Effector memory CD8-positive, alpha-beta T cell (primary cell): ENCODE data around the gene TCERG1L.
A peak's percentile ranks its signal among the peaks of the same experiment; 100 is the strongest.

ENCODE experiments used
- ATAC-seq: fragments of 150-1000 bp; cut with Tn5 transposase; replicated peaks from 2 replicates; pipeline ENCODE4 v1.10.0; 2021; ENCODE audit warnings: mild to moderate bottlenecking, moderate library complexity
- DNase-seq, 3 experiments: peaks; one replicate each; pipeline ENCODE4 v3.0.0; 2021
- H3K27ac Mint-ChIP-seq, 2 donors: one replicate each; pipeline ENCODE4 v1.8.0; 2022; ENCODE audit warnings: mild to moderate bottlenecking in 2 of 2, mixed read lengths in 2 of 2, moderate library complexity in 2 of 2
- H3K27me3 Mint-ChIP-seq, 2 donors: one replicate each; pipeline ENCODE4 v1.8.0; 2022; ENCODE audit warnings: mixed read lengths in 2 of 2
- H3K36me3 Mint-ChIP-seq: one replicate; pipeline ENCODE4 v1.8.0; 2022; ENCODE audit warnings: mild to moderate bottlenecking, moderate library complexity, mixed read lengths; ENCODE audit not compliant: insufficient read depth
- H3K4me1 Mint-ChIP-seq, 2 donors: one replicate each; pipeline ENCODE4 v1.8.0; 2022; ENCODE audit warnings: low read depth in 2 of 2, mixed read lengths in 2 of 2
- H3K4me3 Mint-ChIP-seq, 2 donors: one replicate each; pipeline ENCODE4 v1.8.0; 2022; ENCODE audit warnings: mild to moderate bottlenecking in 2 of 2, mixed read lengths in 2 of 2, moderate library complexity in 2 of 2
- H3K9me3 Mint-ChIP-seq, 2 donors: one replicate each; pipeline ENCODE4 v1.8.0; 2022; ENCODE audit warnings: mixed read lengths in 2 of 2
- total RNA-seq, 9 experiments: gene quantifications; one replicate each; lab custom pipeline; 2026; lab: John Stamatoyannopoulos, UW

The TCERG1L gene, protein sequence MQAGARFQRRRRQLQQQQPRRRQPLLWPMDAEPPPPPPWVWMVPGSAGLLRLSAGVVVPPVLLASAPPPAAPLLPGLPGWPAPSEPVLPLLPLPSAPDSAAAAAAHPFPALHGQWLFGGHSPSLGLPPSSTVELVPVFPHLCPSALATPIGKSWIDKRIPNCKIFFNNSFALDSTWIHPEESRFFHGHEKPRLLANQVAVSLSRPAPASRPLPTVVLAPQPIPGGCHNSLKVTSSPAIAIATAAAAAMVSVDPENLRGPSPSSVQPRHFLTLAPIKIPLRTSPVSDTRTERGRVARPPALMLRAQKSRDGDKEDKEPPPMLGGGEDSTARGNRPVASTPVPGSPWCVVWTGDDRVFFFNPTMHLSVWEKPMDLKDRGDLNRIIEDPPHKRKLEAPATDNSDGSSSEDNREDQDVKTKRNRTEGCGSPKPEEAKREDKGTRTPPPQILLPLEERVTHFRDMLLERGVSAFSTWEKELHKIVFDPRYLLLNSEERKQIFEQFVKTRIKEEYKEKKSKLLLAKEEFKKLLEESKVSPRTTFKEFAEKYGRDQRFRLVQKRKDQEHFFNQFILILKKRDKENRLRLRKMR
- total RNA-seq = 0 to 0.53 (median 0.33) reads per million in 9 experiments

DNA sequence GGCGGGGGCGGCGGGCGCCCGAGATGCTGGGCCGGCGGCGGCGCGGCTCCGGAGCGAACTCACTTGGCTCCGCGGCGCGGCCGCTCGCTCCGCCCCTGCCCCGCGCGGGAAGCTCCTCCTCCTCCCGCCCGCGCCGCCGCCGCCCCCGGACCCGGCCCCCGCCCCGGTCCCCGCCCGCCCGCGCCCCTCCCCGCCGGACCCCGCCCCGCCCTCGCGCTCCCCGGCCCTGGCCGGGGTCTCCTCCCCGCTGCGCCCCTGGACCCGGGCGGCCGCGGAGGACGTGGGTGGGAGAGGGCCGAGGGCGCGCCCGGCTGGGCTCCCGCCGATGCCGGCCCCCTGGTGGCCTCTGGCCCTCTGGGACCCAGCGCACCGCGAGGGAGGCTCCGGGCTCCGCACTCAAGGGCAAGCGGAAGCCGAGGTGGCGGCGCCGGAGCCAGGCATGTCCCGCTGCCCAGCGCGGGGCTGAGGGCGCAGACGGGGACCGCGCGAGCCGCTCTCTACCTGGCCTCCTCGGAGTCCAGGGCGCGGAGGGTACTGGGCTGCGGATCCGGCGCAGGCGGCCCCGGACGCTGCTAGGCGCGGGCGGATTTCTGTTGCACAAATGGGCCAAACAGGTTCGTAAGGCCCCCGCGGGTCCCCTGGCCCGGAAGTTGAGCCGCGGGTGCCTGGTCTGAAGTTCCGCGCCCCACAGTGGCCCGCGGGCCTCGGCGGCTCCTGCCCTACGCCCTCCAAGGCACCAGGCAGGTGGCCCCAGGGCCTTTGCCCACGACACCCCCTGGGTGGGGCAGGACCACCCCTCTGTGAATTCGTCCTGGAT lies at the start of gene TCERG1L:
Gene TCERG1L, minus strand, starts transcription at position 61 of the 817 bp plus-strand sequence. CDS start 86 bp downstream, outside the sequence.
- H3K36me3 Mint-ChIP-seq = no peaks in the 10 kb centered on the region
- no peaks in the 10 kb centered on the region for H3K4me1 Mint-ChIP-seq
- no peak within 1 kb of the TSS for H3K27ac Mint-ChIP-seq
- H3K4me3 Mint-ChIP-seq = peak within 1 kb of the TSS; percentile 51 to 56
- DNase-seq (peak in 1 of 3 experiments; percentile 11), ATAC-seq (peak; percentile 58)
- peaks cover 7 to 41% of the 10 kb centered on the region in 2 donors for H3K27me3 Mint-ChIP-seq
- H3K9me3 Mint-ChIP-seq = peaks cover 0 to 4% of the 10 kb centered on the region in 2 donors

DNA sequence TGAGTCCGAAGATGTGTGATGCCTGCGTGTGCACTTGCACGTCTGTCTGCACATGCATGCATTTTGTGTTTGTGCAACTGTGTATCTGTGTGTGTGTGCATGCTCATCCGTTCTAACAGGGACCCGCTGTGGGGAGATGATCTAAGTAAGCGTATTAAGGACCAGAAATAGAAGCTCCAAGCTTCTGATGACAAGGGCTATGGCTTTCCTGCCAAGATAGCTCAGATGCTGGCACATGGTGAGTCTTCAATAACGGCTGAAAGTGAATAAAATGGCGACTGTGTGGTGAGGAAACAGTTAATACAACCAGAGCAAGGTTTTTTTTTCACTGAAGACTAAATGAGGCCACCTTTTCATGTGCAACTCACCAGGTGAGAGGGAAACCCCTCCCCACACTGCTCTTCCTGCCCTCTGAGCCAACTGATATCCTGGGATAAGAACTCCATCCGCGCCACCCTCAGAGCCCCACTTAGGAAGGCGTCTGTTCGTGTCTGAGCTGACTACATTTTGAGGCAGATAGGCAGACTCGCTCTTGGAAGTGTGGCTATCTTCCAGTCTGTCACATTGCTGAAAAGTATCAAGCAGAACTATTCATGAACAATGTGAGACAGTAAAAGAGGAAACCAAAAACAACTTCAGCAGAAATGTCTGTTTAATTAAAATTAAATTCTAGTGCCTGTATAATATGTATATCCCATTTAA lies 47.4 kb upstream of the TCERG1L start:
- Mint-ChIP-seq H3K27ac (no peak overlapping the region), H3K27me3 (peaks cover 0 to 10% of the 10 kb centered on the region in 2 donors), H3K4me3 (no peak overlapping the region), H3K4me1 (no peaks in the 10 kb centered on the region), H3K9me3 (peaks cover 8 to 17% of the 10 kb centered on the region in 2 donors), H3K36me3 (no peaks in the 10 kb centered on the region)
- no peak for ATAC-seq
- DNase-seq = no peak

GRCh38 chr10:131356442-131356841 lies 44.9 kb upstream of the TCERG1L start:
- no peaks in the 10 kb centered on the region for H3K36me3 Mint-ChIP-seq
- no peaks in the 10 kb centered on the region for H3K4me1 Mint-ChIP-seq
- DNase-seq (no peak), ATAC-seq (no peak)
- H3K27me3 Mint-ChIP-seq = peaks cover 0 to under 1% of the 10 kb centered on the region in 2 donors
- H3K4me3 Mint-ChIP-seq = no peak overlapping the region
- no peak overlapping the region for H3K27ac Mint-ChIP-seq
- peaks cover 3 to 10% of the 10 kb centered on the region in 2 donors for H3K9me3 Mint-ChIP-seq

- Mint-ChIP-seq H3K27me3 (no peaks in the 10 kb centered on the region), H3K36me3 (no peaks in the 10 kb centered on the region), H3K4me1 (no peaks in the 10 kb centered on the region), H3K9me3 (peaks cover 2 to 10% of the 10 kb centered on the region in 2 donors), H3K4me3 (no peak overlapping the region), H3K27ac (no peak overlapping the region)
- DNase-seq (no peak), ATAC-seq (no peak)
These were observed 44.4 kb upstream of the TCERG1L start for GRCh38 chr10:131355881-131356280.

DNA sequence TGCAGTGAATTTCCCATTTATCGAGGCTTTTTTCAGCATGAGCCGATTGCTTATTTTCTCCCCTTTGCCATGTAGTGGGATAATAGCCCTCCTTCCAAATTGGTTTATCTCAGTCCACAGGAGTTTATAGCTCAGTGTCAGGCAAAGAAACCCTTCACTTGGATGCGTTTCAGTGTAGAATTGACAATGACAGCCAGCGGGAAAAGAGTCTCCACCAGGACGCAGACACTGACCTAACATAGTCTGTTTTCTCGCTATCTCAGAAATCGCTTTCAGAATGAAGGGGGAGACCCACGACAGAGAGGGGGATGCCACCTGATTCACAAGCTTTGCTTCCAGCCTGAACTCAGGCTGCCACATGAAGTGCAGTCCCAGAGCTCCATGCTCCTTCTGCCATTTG lies 43.5 kb upstream of the TCERG1L start:
- Mint-ChIP-seq H3K27ac (no peak overlapping the region), H3K4me3 (no peak overlapping the region), H3K36me3 (no peaks in the 10 kb centered on the region), H3K4me1 (no peaks in the 10 kb centered on the region), H3K9me3 (peaks cover 0 to 7% of the 10 kb centered on the region in 2 donors), H3K27me3 (peaks cover 1 to 5% of the 10 kb centered on the region in 2 donors)
- no peak for DNase-seq
- ATAC-seq = no peak

DNA sequence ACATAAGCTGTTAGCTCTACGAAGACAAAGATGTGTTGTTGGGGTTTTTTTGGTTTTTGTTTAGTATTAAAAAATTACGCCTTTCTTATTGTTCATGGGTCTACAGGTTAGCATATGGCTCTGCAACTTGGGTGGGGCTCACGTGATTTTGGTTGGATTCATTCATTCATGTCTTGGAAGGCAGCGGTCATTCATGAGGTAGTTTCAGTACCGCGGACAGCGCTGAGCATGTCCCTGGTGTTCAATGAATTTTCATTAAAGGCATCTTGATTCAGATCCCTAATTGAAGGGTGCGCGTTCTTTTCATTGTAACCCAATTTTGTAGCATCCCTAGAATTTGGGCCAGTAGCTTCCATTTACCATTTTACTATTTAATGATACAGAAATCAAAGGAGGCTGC lies 42.9 kb upstream of the TCERG1L start:
- peaks cover 5 to 10% of the 10 kb centered on the region in 2 donors for H3K27me3 Mint-ChIP-seq
- peaks cover 3 to 9% of the 10 kb centered on the region in 2 donors for H3K9me3 Mint-ChIP-seq
- H3K27ac Mint-ChIP-seq = no peak overlapping the region
- ATAC-seq (no peak), DNase-seq (no peak)
- H3K4me3 Mint-ChIP-seq = no peak overlapping the region
- H3K4me1 Mint-ChIP-seq = no peaks in the 10 kb centered on the region
- H3K36me3 Mint-ChIP-seq = no peaks in the 10 kb centered on the region

DNA sequence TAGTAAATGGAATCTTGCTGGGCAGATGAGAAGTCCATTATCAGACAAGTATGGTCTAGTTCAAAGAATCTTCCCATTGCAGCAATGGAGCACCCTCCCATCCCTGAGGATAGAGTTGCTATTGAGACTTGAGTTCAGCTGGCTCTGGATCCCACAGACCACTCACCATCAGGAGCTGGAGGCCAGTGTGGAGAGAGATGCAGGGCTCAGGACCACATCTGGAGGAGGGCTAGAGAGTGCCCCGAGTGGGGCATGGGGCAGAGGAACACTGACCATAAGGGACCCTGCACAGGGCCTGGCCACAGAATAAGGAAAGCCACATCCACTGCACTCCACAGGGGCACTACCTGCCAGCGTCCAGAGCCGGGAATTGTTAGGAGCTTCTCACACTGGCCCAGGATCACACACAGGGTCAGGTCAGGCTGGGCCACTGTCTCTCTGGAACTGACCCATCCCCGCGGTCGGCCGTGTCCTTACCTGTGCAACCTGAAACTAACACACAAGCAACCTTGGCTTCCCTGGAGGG lies 41.3 kb upstream of the TCERG1L start:
- peaks cover 3 to 9% of the 10 kb centered on the region in 2 donors for H3K9me3 Mint-ChIP-seq
- no peak overlapping the region for H3K27ac Mint-ChIP-seq
- peaks cover 5 to 10% of the 10 kb centered on the region in 2 donors for H3K27me3 Mint-ChIP-seq
- ATAC-seq (no peak), DNase-seq (no peak)
- H3K36me3 Mint-ChIP-seq = no peaks in the 10 kb centered on the region
- no peaks in the 10 kb centered on the region for H3K4me1 Mint-ChIP-seq
- no peak overlapping the region for H3K4me3 Mint-ChIP-seq

DNA sequence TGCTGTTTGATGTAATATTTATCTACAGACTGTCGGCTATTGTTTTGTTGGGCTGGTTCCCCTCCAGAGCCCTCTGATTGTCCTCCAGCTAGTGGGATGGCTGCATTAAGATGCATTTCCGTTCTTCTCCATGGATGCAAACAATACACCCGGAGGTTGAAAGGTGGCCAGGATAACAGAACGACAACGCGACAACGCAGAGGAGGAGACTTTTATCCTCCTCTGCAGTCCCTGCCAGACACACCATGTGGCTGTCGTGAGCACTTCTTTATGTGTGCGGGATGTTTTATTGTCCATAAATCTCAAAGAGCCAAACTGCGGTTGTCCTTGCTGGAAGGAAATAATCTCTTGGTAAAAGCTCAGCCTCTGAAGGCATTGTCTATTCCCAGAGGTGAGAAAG lies 39.1 kb upstream of the TCERG1L start:
- Mint-ChIP-seq H3K9me3 (peaks cover 5 to 9% of the 10 kb centered on the region in 2 donors), H3K27ac (no peak overlapping the region), H3K4me3 (no peak overlapping the region), H3K4me1 (no peaks in the 10 kb centered on the region), H3K36me3 (no peaks in the 10 kb centered on the region), H3K27me3 (peaks cover 5 to 10% of the 10 kb centered on the region in 2 donors)
- no peak for ATAC-seq
- DNase-seq = no peak

DNA sequence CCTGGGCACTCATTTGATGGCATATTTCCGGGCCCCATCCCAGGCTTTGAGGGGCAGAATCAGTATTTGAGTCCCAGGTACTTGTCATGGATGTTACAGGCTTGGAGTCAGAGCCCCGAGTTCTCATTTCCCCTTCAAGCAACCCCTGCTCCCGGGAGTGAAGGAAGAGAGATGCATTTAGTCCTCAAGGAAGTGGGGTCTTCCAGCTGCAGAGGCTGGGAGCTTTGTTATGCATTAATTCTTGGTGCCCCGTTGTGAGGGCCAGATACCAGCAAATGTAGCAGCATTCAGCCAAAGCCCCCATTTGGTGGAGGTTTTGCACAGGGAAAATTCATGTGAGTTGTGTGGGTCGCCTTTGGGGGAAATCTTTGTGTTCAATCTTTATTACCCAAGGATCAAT lies 38.7 kb upstream of the TCERG1L start:
- H3K27me3 Mint-ChIP-seq = peaks cover 5 to 10% of the 10 kb centered on the region in 2 donors
- peaks cover 5 to 9% of the 10 kb centered on the region in 2 donors for H3K9me3 Mint-ChIP-seq
- no peaks in the 10 kb centered on the region for H3K36me3 Mint-ChIP-seq
- H3K4me1 Mint-ChIP-seq = no peaks in the 10 kb centered on the region
- no peak overlapping the region for H3K27ac Mint-ChIP-seq
- ATAC-seq (no peak), DNase-seq (no peak)
- no peak overlapping the region for H3K4me3 Mint-ChIP-seq

DNA sequence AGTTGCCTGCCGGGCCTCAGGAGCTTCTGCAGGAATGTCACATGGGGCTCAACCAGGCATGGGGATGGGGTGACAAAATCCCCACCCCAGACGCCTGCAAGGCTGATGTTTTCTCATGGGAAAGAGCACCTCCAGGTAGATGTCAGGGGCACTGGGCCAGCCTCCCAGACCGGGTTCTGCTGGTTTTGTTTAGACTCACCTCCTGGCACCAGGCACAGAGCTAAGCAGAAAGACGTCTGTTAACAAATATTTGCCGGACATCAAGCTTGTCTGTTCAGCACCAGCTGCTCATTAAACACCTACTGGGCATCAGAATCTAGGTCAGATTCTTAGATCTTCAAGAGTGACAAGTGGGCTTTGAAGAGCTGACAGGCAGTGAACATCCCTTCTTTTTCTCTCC lies 34.9 kb upstream of the TCERG1L start:
- H3K27me3 Mint-ChIP-seq = peaks cover 5 to 10% of the 10 kb centered on the region in 2 donors
- peaks cover 5 to 9% of the 10 kb centered on the region in 2 donors for H3K9me3 Mint-ChIP-seq
- no peaks in the 10 kb centered on the region for H3K4me1 Mint-ChIP-seq
- DNase-seq (no peak), ATAC-seq (no peak)
- H3K36me3 Mint-ChIP-seq = no peaks in the 10 kb centered on the region
- H3K27ac Mint-ChIP-seq = no peak overlapping the region
- no peak overlapping the region for H3K4me3 Mint-ChIP-seq

DNA sequence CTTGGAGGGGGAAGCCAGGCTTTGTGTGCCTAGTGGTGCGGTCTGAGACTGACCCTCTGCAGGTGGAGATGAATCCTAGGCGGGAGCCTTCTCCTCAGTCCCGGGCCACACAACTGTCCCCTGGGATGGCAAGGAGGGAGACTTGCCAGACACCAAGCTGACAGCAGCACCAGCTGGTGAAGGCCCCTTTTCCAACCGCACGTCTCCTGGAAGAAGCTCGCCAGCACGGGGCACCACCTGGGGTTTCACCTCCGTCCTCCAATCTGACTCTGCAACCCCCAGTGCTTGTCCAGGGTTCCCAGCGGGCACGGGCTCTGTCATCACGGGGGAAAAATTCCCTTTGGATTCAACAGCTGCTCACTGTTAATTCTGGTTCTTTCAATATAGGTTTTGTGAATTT lies 34.2 kb upstream of the TCERG1L start:
- no peak for ATAC-seq
- H3K27ac Mint-ChIP-seq = no peak overlapping the region
- DNase-seq = no peak
- H3K36me3 Mint-ChIP-seq = no peaks in the 10 kb centered on the region
- no peaks in the 10 kb centered on the region for H3K4me1 Mint-ChIP-seq
- no peak overlapping the region for H3K4me3 Mint-ChIP-seq
- peaks cover 5 to 9% of the 10 kb centered on the region in 2 donors for H3K9me3 Mint-ChIP-seq
- H3K27me3 Mint-ChIP-seq = peaks cover 5 to 10% of the 10 kb centered on the region in 2 donors

GRCh38 chr10:131344747-131345146 lies 33.2 kb upstream of the TCERG1L start:
- peaks cover 3% of the 10 kb centered on the region in 2 donors for H3K9me3 Mint-ChIP-seq
- H3K36me3 Mint-ChIP-seq = peaks cover 3% of the 10 kb centered on the region
- ATAC-seq (no peak), DNase-seq (no peak)
- no peaks in the 10 kb centered on the region for H3K4me1 Mint-ChIP-seq
- peaks cover 1 to 3% of the 10 kb centered on the region in 2 donors for H3K27me3 Mint-ChIP-seq
- no peak overlapping the region for H3K4me3 Mint-ChIP-seq
- H3K27ac Mint-ChIP-seq = no peak overlapping the region

DNA sequence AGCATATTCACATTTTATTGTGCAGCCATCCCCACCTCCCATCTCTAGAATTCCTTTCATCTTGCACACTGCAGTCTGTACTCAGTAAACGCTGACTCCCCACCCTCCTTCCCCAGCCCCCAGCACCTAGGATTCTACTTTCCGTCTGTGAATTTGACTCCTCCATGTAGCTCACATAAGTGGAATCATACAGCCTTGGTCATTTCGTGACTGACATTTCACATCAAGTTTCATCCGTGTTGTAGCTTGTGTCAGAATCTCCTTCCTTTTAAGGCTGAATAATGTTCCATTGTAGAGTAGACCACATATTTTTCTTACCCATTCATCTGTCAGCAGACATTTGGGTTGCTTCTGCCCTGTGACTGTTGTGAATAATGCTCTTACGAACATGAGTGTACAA lies 26.2 kb upstream of the TCERG1L start:
- no peak overlapping the region for H3K4me3 Mint-ChIP-seq
- no peak overlapping the region for H3K27ac Mint-ChIP-seq
- ATAC-seq (no peak), DNase-seq (no peak)
- no peaks in the 10 kb centered on the region for H3K4me1 Mint-ChIP-seq
- H3K36me3 Mint-ChIP-seq = peaks cover 3% of the 10 kb centered on the region
- H3K27me3 Mint-ChIP-seq = no peaks in the 10 kb centered on the region
- peaks cover 0 to 11% of the 10 kb centered on the region in 2 donors for H3K9me3 Mint-ChIP-seq
